SK-N-SH treated with all-trans-retinoic acid at 6 μM for 48 hours (cell line): Measurements from ENCODE around the gene SLC25A42.

Experiments
- ARNTL ChIP-seq: fragments of 450-650 bp; formaldehyde crosslinking; IDR thresholded peaks from 2 replicates; pipeline ENCODE4 v1.5.0; 2020; ENCODE audit warnings: low read depth, mild to moderate bottlenecking, moderate library complexity, borderline replicate concordance
- CREB5 ChIP-seq: fragments of 250-450 bp; sonication (Bioruptor Pico); IDR thresholded peaks from 2 replicates; pipeline ENCODE4 v1.5.1; 2020; ENCODE audit warnings: low read depth, mild to moderate bottlenecking, moderate library complexity
- ISL1 ChIP-seq: fragments of 250-450 bp; sonication (Bioruptor Pico); IDR thresholded peaks from 2 replicates; pipeline ENCODE4 v2.1.2; 2022; ENCODE audit warnings: mild to moderate bottlenecking, moderate library complexity
- PATZ1 ChIP-seq: fragments of 250-450 bp; sonication (Bioruptor Pico); IDR thresholded peaks from 2 replicates; pipeline ENCODE4 v1.8.0; 2020; ENCODE audit warnings: mild to moderate bottlenecking, moderate library complexity, borderline replicate concordance
- POU6F1 ChIP-seq: fragments of 250-450 bp; sonication (Bioruptor Pico); IDR thresholded peaks from 2 replicates; pipeline ENCODE4 v1.8.0; 2021; ENCODE audit warnings: low read depth, mild to moderate bottlenecking, moderate library complexity, borderline replicate concordance
- RARB ChIP-seq: fragments of 250-450 bp; sonication (Bioruptor Pico); IDR thresholded peaks from 2 replicates; pipeline ENCODE4 v1.8.0; 2021; ENCODE audit warnings: mild to moderate bottlenecking, moderate library complexity
- SNAI2 ChIP-seq: fragments of 250-450 bp; sonication (Bioruptor Pico); IDR thresholded peaks from 2 replicates; pipeline ENCODE4 v1.5.0; 2020; ENCODE audit warnings: mild to moderate bottlenecking, moderate library complexity
- TCF4 ChIP-seq: fragments of 250-450 bp; sonication (Bioruptor Pico); IDR thresholded peaks from 2 replicates; pipeline ENCODE4 v1.8.0; 2021; ENCODE audit warnings: mild to moderate bottlenecking, moderate library complexity, borderline replicate concordance
- ZC3H10 ChIP-seq: fragments of 250-450 bp; sonication (Bioruptor Pico); IDR thresholded peaks from 2 replicates; pipeline ENCODE4 v1.5.1; 2021; ENCODE audit warnings: mild to moderate bottlenecking, moderate library complexity
- ZFP3 ChIP-seq: fragments of 250-450 bp; sonication (Bioruptor Pico); IDR thresholded peaks from 2 replicates; pipeline ENCODE4 v1.5.0; 2020; ENCODE audit warnings: mild to moderate bottlenecking, moderate library complexity
- ZFP30 ChIP-seq: fragments of 450-650 bp; formaldehyde crosslinking; IDR thresholded peaks from 2 replicates; pipeline ENCODE4 v1.5.0; 2022; ENCODE audit warnings: mild to moderate bottlenecking, moderate library complexity
- ZNF565 ChIP-seq: fragments of 450-650 bp; formaldehyde crosslinking; conservative IDR thresholded peaks from 2 replicates; pipeline ENCODE4 v1.5.0; 2020; ENCODE audit warnings: low read depth, mild to moderate bottlenecking, moderate library complexity
- ZNF70 ChIP-seq: fragments of 450-650 bp; formaldehyde crosslinking; IDR thresholded peaks from 2 replicates; pipeline ENCODE4 v1.5.0; 2020; ENCODE audit warnings: mild to moderate bottlenecking, moderate library complexity
- ZNF8 ChIP-seq: fragments of 450-650 bp; formaldehyde crosslinking; IDR thresholded peaks from 2 replicates; pipeline ENCODE4 v1.5.0; 2020; ENCODE audit warnings: mild to moderate bottlenecking, moderate library complexity

GRCh38 chr19:19077103-19077502 is 13.3 kb downstream of the SLC25A42 start:
- no peak for TF ChIP-seq ISL1 (CRISPR knock-in tag)
- no peak for TF ChIP-seq TCF4 (CRISPR knock-in tag)
- TF ChIP-seq ZC3H10 = no peak
- TF ChIP-seq SNAI2 (CRISPR knock-in tag) = no peak
- no peak for TF ChIP-seq PATZ1 (CRISPR knock-in tag)
- TF ChIP-seq ZNF8 (CRISPR knock-in tag) = no peak
- TF ChIP-seq ZFP30 (CRISPR knock-in tag) = no peak
- no peak for TF ChIP-seq POU6F1
- TF ChIP-seq RARB (CRISPR knock-in tag) = no peak
- TF ChIP-seq ZFP3 (CRISPR knock-in tag) = no peak
- TF ChIP-seq ZNF565 (CRISPR knock-in tag) = no peak
- TF ChIP-seq ARNTL (CRISPR knock-in tag) = no peak
- TF ChIP-seq CREB5 (CRISPR knock-in tag) = no peak
- TF ChIP-seq ZNF70 = no peak
